Keratinocyte (primary cell): ENCODE data around the gene CYP2D6. TPM values are rescaled to one million over a fixed set of nuclear protein-coding genes. Genes with fewer than 3 reads are reported as not detected.

ENCODE experiments used
- DNase-seq: peaks from one replicate; pipeline ENCODE4 v3.0.0-alpha.2; 2011; ENCODE audit warnings: low read depth, missing footprints, low spot score
- FAIRE-seq: peaks from 2 replicates; lab custom pipeline; 2011; peaks lifted over from hg19 to GRCh38; lab: Jason Lieb, UNC
- H2AFZ ChIP-seq: 2 replicates; pipeline ENCODE4 v1.6.0; 2012; ENCODE audit warnings: low read length, control low read depth, inconsistent platforms; ENCODE audit not compliant: control insufficient read depth
- H3K27ac ChIP-seq: 2 replicates; pipeline ENCODE4 v1.5.1; 2011; ENCODE audit warnings: low read length; ENCODE audit not compliant: control insufficient read depth, insufficient read depth
- H3K27me3 ChIP-seq: 3 replicates; pipeline ENCODE4 v1.6.0; 2011; ENCODE audit warnings: low read length; ENCODE audit not compliant: control insufficient read depth, insufficient read depth; ENCODE audit errors: extremely low read depth
- H3K36me3 ChIP-seq, 2 experiments: 2 replicates in 1 of 2; 3 replicates in 1 of 2; pipeline ENCODE4 v1.5.1; 2011; ENCODE audit warnings: low read length in 2 of 2, mild to moderate bottlenecking in 1 of 2; ENCODE audit not compliant: control insufficient read depth in 2 of 2, insufficient read depth in 2 of 2; ENCODE audit errors: extremely low read depth in 1 of 2
- H3K4me1 ChIP-seq: 3 replicates; pipeline ENCODE4 v1.5.1; 2011; ENCODE audit warnings: low read length; ENCODE audit not compliant: control insufficient read depth, insufficient read depth; ENCODE audit errors: extremely low read depth
- H3K4me2 ChIP-seq: 3 replicates; pipeline ENCODE4 v1.6.0; 2011; ENCODE audit warnings: low read depth, low read length; ENCODE audit not compliant: control insufficient read depth, insufficient read depth; ENCODE audit errors: extremely low read depth
- H3K4me3 ChIP-seq, 3 experiments: fragments of 200-600 bp in 1 of 3; sonication (generic) in 1 of 3; 2 replicates in 2 of 3; 3 replicates in 1 of 3; pipeline ENCODE4 v1.5.1; 2011 to 2016; ENCODE audit warnings: low read length in 3 of 3, mild to moderate bottlenecking in 3 of 3, control low read depth in 2 of 3, inconsistent platforms in 1 of 3, low read depth in 1 of 3, mixed read lengths in 1 of 3, mixed run types in 1 of 3, moderate library complexity in 1 of 3; ENCODE audit not compliant: control insufficient read depth in 2 of 3, insufficient read depth in 2 of 3; ENCODE audit errors: extremely low read depth in 1 of 3
- H3K79me2 ChIP-seq: 2 replicates; pipeline ENCODE4 v1.6.0; 2012; ENCODE audit warnings: low read length; ENCODE audit not compliant: control insufficient read depth, insufficient read depth
- H3K9ac ChIP-seq: 3 replicates; pipeline ENCODE4 v1.6.0; 2011; ENCODE audit warnings: low read length; ENCODE audit not compliant: control insufficient read depth, insufficient read depth; ENCODE audit errors: extremely low read depth
- H3K9me1 ChIP-seq: 3 replicates; pipeline ENCODE4 v1.6.0; 2011; ENCODE audit warnings: low read length; ENCODE audit not compliant: control insufficient read depth, insufficient read depth; ENCODE audit errors: extremely low read depth
- H3K9me3 ChIP-seq: 2 replicates; pipeline ENCODE4 v1.5.1; 2012; ENCODE audit warnings: low read depth, low read length; ENCODE audit not compliant: control insufficient read depth
- H4K20me1 ChIP-seq: 3 replicates; pipeline ENCODE4 v1.6.0; 2011; ENCODE audit warnings: low read length; ENCODE audit not compliant: control insufficient read depth, insufficient read depth; ENCODE audit errors: extremely low read depth
- CTCF ChIP-seq, 3 experiments: IDR thresholded peaks in 1 of 3; conservative IDR thresholded peaks in 1 of 3; optimal IDR thresholded peaks in 1 of 3; 2 replicates in 2 of 3; 3 replicates in 1 of 3; pipeline versions ENCODE3 to v1.5.1; 2011; ENCODE audit warnings: low read length in 3 of 3, mild to moderate bottlenecking in 3 of 3, moderate library complexity in 2 of 3, control low read depth in 1 of 3, inconsistent platforms in 1 of 3; ENCODE audit not compliant: insufficient read depth in 2 of 3; ENCODE audit errors: extremely low read depth in 1 of 3
- EZH2 ChIP-seq: IDR thresholded peaks from one replicate; pipeline ENCODE4 v1.6.1; 2012; ENCODE audit warnings: inconsistent platforms, mild to moderate bottlenecking, low read length, moderate library complexity
- dilution Hi-C: fragments of 300-500 bp; cut with MboI; formaldehyde crosslinking; loops from one replicate; pipeline ENCODE4 v1.7.0; 2020; ENCODE audit warnings: low sequenced_read_pairs; ENCODE audit not compliant: extremely low pct_ligation_motif_present
- polyA plus RNA-seq, 5 experiments: library from polyadenylated mRNA; depleted of rRNA in 3 of 5; stranded (reverse) in 3 of 5; stranded (forward) in 1 of 5; unstranded in 1 of 5; fragments of >200 nt; gene quantifications; 1 replicate in 1 of 5; 2 replicates in 3 of 5; 3 replicates in 1 of 5; pipeline versions ENCODE4 v1.2.1 to v1.2.3, GENCODE V29; 2011 to 2012; ENCODE audit warnings: missing spikeins in 2 of 5, low read depth in 1 of 5, low replicate concordance in 1 of 5

CYP2D6 gene
- polyA plus RNA-seq, 1 donor (not counting 4 experiments of a cell fraction or from before 2014, with no cell fraction given), result 0.81 TPM

GRCh38 chr22:42101199-42101598 lies 29.4 kb downstream of the CYP2D6 start:
- peaks cover 2% of the 10 kb centered on the region for H3K9me3 ChIP-seq
- no peak for FAIRE-seq
- dilution Hi-C loops, result no loop called here

GRCh38 chr22:42091455-42091782 lies 39.2 kb downstream of the CYP2D6 start:
- dilution Hi-C loops, result no loop called here

More at GRCh38 chr22:42101199-42101598, 29.4 kb downstream of the CYP2D6 start:
- Histone ChIP-seq H4K20me1 (no peaks in the 10 kb centered on the region), H3K9ac (no peak overlapping the region), H2AFZ (no peak overlapping the region), H3K9me1 (no peaks in the 10 kb centered on the region), H3K27ac (no peak overlapping the region), H3K4me2 (no peak overlapping the region), H3K36me3 (no peaks in the 10 kb centered on the region), H3K4me3 (no peak overlapping the region), H3K79me2 (no peaks in the 10 kb centered on the region), H3K4me1 (no peaks in the 10 kb centered on the region), H3K27me3 (no peaks in the 10 kb centered on the region)
- DNase-seq, result no peak
- TF ChIP-seq CTCF (optimal IDR thresholded peaks at IDR 0.05 in 1 of 3, IDR thresholded peaks at IDR 0.05 in 1 of 3, conservative IDR thresholded peaks at IDR 0.05 in 1 of 3; ENCODE audit: extremely low read depth in 1 of 3, insufficient read depth in 2 of 3, low read length in 3 of 3), result no peak
- TF ChIP-seq EZH2, result no peak

More at GRCh38 chr22:42091455-42091782, 39.2 kb downstream of the CYP2D6 start:
- FAIRE-seq (peak; percentile 32), DNase-seq (no peak)
- Histone ChIP-seq H3K9me1 (no peaks in the 10 kb centered on the region), H3K27me3 (no peaks in the 10 kb centered on the region), H3K36me3 (peaks cover 4 to 7% of the 10 kb centered on the region in 2 experiments), H3K4me3 (peak overlapping the region; percentile 65 to 92 (median 69)), H3K4me2 (peak overlapping the region; percentile 90), H4K20me1 (peaks cover 2% of the 10 kb centered on the region), H3K79me2 (peaks cover 14% of the 10 kb centered on the region), H3K4me1 (peaks cover 4% of the 10 kb centered on the region), H3K27ac (peak overlapping the region; percentile 27), H3K9ac (peak overlapping the region; percentile 93), H2AFZ (peak overlapping the region; percentile 79), H3K9me3 (no peaks in the 10 kb centered on the region)
- no peak for TF ChIP-seq CTCF (optimal IDR thresholded peaks at IDR 0.05 in 1 of 3, IDR thresholded peaks at IDR 0.05 in 1 of 3, conservative IDR thresholded peaks at IDR 0.05 in 1 of 3; ENCODE audit: extremely low read depth in 1 of 3, insufficient read depth in 2 of 3, low read length in 3 of 3)
- no peak for TF ChIP-seq EZH2
